NCI-H2227 (cell line): ENCODE results near the gene DLX5.

ENCODE experiments used
- DNase-seq: peaks from one replicate; lab custom pipeline; 2025; ENCODE audit not compliant: unreplicated experiment; lab: John Stamatoyannopoulos, UW

Gene DLX5

DNA sequence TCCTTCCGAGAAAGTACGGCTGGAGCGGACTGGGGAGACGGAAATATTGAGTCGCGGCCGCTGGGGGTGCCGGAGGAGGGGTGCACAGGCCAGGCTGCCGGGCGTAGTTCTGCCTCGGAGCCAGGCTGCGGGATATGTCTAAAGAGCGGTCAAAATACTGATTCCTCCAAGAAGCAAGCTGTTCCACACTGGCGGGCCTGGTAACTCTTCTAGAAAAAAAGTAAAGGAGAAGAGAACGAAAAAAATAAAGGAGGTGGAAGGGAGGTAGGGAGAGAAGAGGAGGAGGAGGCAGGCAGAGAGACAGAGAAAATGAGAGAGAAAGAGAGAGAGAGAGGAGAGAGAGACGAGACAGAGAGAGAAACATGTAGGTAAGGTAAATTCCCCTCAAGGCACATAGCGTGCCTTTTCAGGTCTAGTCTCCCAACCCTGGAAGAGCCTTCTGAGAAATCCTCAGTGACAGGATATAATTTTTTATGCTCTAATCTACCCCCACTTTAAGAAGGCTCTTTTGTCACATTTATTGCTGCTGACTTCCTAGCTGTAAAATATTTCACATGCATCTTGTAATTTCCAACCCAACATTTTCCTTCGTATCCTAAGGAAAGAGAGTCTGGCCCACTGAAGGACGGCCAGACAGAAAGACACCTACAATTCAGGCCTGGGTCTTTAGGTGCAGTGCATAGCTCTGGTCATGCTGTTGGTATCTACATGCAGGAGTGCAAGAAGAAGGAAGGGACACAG lies 5.7 kb downstream of the DLX5 start:
- no peak for DNase-seq

DNA sequence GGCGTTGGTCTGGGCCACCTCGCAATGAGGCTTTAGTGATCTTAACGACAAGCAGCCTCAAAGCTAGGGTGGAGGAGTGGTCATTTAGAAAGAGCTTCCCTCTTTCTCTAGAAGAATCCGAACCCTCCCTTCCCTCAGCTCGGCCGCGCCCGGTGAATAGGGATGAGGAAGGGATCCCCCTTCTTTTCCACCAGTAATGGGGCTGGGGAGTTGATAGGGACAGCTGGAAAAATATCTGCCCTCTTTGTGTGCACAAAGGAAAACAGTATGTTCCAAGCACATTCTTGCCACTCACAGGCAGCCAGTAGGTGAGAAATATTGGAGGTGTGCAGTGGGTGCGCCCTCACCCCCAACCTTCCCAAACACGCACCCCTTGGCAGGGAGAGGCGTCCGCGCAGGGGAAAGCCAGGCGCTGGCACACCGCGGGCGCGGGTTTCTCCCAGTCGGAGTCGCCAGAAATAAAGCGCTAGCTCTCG lies 6.5 kb downstream of the DLX5 start:
- no peak for DNase-seq

DNA sequence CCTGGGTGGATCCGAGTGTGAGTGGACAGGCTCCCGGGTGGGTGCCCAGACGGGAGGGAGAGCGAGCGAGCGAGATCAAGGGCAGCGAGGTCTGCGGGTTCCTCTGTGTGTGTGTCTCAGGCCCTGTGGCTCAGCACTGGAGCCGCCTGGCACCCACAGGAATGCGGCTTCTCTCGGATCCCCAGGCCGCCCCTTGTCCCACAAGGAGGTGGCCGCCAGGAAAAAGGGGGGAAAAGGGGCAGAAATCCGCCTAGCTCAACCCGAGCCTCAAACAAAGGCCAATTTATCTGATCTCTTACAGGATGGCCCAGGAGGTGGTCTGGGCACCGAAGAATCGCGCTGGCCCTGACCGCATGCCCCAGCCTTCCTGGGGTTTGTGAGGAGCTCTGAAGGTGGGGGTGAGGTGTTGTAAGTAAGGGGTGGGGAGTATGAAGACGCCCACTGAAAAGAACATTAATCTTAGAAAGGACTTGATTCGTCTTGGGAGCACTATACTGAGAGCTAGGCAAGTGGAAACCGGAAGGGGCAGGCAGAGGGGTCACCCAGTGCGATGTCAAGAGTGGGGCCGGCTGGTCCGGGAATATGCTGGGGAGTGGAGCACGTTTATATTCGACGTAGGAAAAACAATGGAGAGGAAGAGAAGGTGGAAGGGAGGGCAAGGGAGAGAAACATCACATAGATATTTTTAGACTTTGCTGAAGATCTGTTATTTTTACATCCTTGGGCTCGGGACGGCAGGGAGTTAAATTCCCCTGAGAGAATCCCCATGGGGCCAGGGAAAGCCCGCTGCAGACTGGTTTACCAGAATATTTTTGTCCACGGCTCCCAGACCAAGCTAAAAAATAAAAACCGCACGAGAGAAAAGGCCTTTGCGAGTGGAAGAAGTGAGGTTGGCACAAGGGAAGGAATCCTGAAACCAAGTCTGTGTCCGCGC lies 7.2 kb downstream of the DLX5 start:
- no peak for DNase-seq

DNA sequence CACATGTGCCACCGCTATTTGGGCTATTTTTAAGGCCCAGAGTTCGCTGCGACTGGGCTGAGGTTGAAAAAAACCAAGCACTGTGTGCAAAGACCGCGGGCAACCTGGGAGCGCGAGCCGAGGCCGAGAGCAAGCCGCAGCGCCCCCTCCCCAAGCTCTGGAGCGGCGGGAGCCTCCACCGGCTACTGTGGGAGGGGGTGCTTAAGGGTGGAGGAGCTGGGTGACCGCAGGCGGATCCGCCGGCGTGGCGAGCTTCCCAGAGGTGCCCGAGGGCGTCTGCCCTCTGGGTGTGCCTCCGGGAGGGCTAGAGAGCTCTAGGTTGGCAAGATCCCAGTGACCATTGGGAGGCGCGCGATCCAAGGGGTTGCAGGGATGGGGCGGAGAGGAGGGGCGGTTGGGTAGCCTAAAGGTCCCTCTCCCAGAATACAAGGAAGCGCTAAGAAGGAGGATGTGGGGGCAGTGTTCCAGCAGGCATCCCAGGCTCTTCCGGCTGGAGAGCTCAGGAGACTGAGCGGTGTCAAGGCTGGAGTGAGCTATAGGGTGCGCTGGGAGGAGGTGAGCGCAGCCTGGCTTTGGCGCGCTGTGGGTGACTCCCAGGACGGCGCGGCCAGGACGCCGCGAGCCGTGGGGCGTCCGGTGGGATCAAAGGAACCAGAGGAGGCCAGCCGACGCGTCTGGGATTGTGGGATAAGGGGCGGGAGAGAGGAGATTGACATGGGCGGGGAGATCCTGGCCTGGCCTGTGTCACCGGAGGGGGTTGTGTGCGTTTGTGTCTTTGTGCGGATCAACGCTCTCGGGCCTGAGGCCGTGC lies 8.0 kb downstream of the DLX5 start:
- DNase-seq = peak; percentile 77

DNA sequence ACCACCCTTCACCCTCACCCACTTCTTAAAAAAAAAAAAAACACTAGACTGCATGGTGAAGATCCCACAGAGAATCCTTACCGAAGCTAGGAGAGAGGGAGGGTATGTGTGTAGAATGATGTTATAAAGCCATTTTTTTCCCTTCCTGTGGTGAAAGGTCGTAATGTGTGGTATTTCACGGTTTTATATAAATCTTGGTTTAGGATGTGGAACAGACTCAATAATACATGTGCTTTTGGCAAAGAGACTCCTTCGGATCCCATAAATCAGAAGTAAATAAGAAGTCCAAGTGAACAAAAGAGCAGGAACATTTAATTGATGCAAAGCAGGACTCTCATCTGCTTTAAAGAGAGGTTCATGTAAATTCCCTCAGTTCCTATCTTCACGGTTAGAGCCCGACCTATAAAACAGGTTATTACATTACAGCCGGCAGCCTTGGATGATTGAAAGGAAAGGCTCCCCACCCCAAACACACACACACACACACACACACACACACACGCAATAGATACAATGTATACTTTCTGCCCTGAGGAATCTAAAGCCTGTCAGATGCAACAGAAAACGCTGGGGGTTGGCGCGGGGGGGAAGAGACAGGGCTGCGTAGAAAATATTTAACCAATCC lies 8.8 kb downstream of the DLX5 start:
- DNase-seq = peak; percentile 66

DNA sequence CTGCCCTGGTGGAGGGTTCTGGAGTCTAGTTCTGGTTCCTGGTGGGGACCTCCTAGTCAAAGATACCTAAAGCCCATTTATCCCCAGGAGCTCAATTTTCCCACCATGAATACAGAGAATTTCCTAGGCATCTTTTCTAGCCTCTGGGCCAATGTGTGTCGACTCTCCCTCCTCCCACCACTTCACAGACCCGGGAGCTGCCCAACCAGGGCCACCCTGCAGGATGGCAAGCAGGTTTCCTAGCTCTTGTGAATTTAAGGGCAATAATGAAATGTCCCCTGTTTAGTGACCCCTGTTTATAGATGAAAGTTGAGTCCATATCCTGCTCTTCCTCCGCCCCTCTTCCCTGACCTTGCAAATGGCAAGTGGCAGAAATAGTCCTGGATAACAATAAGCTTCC lies 9.4 kb downstream of the DLX5 start:
- peak; percentile 44 for DNase-seq

DNA sequence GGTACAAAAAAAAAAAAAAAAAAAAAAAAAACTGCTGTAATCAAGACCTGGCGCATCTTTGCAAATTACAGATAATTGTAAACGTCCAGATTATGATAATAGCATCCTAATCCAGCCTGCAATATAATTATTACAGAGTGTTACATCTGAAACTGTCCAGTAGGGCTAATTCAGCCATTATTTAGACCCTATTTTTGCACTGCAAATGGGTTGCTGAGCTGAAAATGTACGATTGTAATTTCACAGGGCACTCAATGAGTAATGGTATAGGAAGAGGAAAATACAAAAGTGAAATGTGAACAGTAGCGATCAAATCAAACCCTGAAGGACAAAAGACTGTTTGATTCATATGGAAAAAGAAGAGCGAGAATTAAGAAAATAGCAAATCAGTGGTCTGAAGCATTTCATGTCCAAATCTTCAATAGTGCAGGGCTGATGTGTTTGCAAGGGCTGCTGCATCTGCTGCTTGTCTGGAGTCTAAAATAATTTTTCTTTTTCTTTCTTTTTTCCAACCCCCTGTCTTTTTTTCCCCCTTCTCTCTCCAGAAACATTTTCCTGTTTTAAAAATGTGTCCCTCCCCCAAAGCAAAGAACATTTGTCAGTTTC lies 10.4 kb downstream of the DLX5 start:
- DNase-seq = no peak

DNA sequence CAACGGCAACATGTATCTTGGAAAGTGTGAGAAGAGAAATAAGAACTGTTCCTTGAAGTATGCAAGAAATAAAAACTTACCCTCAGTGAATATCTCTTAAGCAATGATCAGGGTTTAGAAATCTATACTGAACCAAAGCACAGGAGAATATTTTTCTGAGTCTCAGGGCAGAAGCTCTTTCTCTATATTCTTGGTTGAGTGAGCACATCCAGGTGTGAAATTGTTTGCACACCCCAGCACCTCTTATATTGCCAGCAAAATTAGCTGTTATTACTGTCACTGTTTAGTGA lies 10.8 kb downstream of the DLX5 start:
- DNase-seq = no peak

DNA sequence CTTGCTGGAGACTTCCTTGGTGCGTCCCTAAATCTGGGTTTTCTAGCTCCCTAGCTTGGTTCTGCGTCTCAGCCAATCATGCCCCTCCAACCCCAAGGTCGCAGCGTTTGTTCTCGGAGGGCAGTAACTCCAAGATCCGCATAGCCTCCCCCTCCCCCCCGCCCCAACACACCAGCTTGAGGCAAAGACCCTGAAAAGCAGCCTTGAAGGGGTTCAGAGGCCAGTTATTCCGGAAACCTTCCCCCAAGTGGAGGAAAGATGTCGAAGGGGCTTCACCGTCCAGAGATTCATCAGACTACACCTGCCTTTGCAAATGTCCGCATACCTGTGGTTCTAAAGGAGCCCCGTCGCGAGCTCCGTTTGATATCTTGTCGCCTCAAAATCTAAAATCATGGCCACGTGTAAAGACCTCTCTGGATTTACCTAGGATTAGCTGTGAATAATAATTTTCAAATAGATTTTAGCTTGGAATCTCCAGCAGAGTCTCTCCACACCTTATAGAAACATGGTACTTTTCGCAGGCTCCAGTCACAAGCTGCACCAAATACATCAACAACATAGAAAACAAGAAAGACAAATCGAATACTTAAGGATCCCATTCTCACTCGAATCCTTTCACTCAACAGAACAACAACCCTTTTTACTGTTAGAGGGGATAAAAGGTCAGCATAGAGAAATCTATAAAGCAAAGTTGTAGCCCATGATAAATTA lies 11.3 kb downstream of the DLX5 start:
- no peak for DNase-seq

DNA sequence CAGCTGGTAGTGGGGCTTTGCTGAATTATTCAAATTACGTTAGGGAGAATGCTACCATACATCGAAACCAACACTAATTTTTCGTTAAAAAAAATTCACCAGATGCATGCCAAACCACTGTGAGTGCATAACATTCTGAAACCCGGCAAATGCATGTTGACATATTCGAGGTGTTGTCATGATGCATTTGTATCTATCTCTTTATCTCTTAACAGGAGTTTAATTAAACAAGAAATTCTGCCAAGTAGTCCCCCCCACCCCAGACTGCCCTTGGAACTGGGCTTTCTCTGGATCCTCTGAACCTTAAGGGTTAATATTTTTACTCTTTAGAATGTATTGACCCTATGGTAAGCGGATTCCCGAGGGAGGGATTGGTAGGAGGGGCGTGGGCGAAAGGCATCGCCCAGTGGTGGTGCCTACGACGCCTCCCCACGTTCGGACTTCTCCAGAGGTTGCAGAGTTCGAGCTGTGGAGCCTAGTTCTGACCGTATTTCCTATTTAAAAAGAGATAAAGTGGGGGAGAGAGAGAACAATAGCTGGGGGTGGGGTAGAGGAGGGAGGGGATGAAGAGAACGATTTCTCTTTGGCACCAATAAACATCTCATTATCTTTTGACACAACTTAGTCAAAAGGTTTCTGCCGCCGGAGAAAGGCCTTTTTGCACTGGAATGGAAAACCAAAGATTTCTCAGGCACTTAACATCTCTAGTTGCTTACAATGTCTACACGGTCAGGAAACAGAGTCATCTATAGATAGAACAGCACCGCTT lies 12.1 kb downstream of the DLX5 start:
- peak; percentile 57 for DNase-seq

DNA sequence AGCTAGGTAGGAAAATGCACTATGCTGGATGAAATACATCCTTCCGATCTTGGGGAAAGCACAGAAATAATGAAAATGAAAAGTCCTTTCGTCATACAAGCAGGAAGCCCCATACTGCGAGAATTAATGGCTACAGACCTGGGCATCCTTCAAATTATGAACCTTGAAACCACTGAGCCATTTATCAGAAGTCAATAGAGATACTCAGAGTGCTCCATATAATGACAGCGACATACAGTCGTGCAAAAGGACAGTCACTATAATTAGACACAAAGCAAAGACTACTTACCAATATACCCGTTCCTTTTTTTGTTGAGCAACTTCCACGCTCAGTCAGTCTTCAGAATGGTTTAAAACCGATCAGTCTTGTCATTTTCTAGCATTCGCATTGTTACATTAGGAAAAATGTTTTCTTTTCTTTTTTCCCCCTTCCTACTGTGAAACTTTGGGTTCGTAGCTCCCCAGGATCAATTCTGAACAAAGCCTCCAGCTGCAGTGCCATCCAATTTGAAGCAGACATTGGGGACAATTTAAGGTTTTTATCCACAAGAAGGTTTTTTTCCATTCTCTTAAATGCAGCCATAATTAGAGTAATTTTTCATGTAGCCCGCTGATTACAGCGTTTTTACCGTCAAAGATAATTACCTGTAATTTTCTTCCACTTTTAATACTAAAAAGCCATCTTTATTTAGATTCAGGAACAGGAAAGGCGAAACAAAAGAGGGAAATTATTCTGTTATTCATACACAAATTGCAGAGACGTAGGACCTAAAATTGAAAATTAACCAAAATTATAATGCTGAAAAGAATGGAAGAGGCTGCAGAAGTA lies 12.9 kb downstream of the DLX5 start:
- DNase-seq = peak; percentile 79

DNA sequence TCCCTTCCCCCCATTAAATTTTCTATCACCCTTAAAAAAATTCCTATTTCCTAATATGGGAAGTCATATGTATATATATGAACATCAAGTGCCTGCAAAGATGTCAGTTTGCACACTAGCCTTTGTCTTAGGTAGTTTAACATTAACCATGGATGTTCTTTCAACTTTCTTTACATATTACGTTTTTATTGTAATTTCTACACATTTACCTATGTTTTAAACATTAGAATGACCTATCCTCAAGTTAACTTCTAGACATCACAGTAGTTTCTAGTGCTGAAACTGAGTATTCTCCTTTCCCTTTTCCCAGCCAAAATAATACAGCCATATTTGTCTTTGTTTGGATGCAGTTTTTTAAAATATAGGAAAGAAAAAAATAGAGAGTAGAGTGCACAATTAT lies 13.5 kb downstream of the DLX5 start:
- DNase-seq = no peak

DNA sequence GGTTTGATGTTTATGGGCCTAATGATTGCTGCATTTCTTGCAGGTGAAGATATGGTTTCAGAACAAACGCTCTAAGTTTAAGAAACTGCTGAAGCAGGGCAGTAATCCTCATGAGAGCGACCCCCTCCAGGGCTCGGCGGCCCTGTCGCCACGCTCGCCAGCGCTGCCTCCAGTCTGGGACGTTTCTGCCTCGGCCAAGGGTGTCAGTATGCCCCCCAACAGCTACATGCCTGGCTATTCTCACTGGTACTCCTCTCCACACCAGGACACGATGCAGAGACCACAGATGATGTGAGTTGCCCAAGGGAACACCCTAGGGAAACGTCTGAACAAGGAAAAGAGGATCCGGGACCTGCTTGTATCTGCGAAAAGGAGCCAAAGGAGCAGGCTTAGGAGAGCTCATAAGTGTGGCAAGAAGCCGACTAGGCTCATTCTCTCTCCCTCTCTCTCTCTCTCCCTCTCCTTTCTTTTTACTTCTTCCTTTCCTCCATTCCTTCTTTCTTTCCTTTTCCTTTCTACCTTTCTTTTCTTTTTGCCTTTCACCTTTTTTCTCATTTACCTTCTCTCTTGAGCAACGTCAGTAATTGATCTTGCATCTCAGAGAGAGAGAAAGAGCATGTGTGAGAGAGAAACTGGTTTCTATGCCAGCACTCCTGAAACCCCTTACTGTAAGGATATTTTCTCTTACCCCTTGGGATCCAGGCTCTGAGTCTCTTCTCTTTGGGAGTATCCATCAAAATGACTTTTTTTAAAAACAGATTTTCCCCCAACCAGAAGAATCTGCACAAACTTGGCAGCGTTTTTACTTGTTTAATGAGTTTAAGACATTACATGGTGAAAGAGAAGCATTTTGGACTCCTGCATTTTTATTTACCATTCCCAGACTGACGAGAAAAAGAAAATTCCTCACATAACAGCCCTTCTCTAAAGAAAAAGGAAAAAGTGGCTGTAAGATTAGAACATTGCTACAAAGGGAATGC lies 14.6 kb downstream of the DLX5 start:
- DNase-seq = no peak

DNA sequence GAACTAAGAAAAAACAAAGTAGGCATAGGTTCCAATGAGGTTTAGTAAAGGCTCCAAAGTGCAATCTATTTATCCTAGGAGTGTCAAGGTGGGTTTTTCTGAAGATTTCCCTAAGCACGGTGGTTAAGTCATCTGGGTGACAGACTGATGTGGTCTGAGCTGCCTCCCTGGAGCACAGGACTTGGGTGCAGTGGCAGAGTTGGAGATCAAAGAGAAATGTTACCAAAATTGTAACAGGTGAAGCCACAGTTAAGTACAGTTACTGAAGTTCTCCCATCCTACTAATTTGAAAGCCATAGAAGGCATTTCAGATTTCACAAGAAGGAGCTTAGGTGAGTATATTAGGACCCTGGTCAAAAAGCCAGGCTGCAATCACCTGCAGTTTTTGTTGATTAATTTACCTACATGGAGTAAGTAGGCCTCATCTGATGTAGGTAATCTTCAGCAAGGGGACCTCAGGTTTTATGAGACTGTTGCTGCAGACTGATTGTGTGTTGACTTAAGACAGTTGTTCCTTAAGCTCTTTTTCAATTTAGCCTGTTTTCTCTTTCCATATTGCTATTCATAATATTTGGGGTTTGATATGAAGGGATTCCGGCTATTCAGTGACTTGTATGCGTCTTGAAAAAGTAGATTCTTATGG lies 16.2 kb downstream of the DLX5 start:
- DNase-seq = no peak

DNA sequence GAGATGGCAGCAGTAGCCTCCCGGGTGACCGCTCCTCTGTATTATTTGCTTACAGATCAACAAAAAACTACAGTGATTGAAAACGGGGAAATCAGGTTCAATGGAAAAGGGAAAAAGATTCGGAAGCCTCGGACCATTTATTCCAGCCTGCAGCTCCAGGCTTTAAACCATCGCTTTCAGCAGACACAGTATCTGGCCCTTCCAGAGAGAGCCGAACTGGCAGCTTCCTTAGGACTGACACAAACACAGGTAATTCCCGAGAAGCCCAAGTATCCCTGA lies 17.1 kb downstream of the DLX5 start:
- no peak for DNase-seq

DNA sequence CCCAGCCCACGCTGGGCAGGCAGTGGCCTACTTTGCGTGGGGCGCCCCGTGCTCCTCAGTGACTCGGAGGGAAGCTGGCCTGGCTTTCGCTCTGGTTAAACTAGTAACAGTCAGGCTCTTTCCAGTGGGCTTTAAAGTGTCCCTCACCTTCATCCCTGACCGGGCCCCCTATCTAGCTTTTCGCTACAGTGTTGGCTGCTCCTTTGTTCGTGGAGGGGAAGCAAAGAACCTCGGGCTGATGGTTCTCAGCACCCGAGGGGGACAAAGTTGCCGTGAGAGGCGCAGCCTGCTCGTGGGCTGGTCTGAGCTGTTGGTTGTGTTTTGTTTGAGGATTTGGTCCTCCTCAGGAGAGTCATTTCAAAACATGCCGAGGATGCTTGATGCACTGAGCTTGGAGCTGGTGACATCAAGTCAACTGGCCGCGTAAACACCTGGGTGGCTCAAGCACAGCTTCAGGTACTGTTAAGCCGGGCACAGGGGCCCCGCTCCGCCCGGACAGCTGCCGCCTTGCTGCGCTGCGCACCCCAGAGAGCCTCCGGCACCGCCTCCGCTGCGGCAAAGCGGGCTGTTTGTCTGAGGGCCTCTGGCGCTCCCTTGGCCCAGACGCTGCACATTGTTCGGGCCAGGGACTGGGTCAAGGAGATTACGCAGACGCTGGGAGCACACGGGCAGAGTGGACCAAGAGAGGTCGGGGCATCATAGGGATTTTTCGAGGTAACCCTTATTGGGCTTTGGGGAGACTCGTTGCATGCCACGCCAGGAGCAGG lies 17.6 kb downstream of the DLX5 start:
- peak; percentile 37 for DNase-seq
